Stimulated activated CD4-positive, alpha-beta T cell treated with anti-CD3 and anti-CD28 coated beads, Interleukin-1b, Interleukin-23, amount 100 ng/mL, for 24 hours (primary cell): ENCODE measurements around the gene NOX4.
"Not testable (repeated sequence)": the region's sequence is repeated elsewhere in the genome, so short reads cannot be mapped to it uniquely, and the experiment has no call there.

Experiments
- DNase-seq, 4 experiments: peaks; one replicate each; pipeline ENCODE4 v3.0.0-alpha.2; 2020; ENCODE audit warnings: low read depth in 4 of 4, low spot score in 1 of 4

Gene NOX4

GRCh38 chr11:89382986-89383385, 108.2 kb downstream of the NOX4 start:
- DNase-seq = not testable (repeated sequence)

- no peak for DNase-seq
Measured at GRCh38 chr11:89381094-89381493, 110.1 kb downstream of the NOX4 start.

DNA sequence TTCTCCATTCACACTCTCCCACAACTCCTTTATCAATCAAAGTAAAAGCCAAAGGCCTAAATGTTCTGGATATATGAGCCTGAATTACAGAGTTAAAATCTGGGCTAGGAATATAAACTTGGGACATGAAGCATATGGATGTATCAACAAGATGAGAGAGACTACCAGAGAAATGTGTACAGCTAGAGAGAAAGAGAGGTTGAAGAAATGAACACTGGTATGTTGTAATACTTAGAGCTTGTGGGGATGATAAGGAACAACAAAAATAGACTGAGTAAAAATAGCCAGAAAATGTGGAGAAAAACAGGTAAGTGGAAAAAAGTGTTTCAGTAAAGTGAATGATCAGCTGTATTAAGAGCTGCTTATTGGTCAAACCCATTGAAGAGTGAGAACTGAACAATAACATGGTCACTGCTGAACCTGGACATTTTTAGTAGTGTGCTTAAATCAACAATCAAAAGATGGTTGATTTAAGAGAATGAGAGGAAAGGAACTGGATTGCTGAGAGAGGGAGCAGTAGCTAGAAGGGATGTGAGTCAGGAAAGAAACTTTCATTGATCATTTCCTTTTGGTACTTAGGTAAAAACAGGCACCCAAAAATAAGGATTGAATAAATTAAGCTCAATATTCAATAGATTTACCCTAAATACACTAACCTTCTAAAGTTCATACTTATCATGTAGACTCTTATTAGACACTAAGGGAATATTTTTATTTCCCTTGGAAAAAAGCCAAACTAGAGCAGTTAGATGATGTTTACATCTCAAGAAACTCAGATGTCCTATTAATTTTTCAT, 111.0 kb downstream of the NOX4 start:
- not testable (repeated sequence) for DNase-seq

GRCh38 chr11:89378986-89379385, 112.2 kb downstream of the NOX4 start:
- not testable (repeated sequence) for DNase-seq

DNA sequence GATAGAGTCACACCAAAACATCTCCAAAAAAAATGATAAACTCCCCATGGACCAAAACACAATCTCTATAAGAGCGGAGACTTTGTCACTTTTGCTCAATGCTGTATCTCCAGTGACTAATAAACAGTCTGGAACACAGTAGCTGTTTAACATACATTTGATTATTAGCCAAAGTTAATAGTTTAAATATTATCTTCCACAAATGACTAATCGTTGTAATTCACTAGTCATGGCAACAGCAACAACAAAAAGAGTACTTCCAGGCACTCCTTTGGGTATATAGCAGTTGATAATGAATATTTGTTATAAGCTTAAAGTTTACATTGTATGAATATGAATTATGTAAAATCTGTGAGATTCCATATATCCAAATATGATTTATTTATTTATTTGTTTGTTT, 121.8 kb downstream of the NOX4 start:
- DNase-seq = not testable (repeated sequence)

DNA sequence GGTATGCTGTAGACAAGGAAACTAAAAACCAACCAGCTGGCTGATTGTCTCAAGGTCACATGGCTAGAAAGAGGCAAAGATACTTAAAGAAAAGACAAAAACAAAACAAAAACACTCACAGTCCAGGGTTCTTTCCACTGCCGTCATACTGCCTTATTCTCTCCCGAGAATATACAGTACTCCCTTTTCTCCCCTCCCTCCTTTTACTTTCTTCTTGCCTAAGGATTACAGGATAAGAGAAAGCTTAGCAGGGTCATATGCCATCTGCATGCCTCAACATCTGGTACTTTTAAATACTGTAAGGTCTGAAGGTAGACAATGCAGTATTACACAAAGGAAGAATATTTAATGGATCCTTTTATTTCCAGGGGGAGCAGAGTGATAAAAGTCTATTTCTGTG, 126.3 kb downstream of the NOX4 start:
- DNase-seq = not testable (repeated sequence)

DNA sequence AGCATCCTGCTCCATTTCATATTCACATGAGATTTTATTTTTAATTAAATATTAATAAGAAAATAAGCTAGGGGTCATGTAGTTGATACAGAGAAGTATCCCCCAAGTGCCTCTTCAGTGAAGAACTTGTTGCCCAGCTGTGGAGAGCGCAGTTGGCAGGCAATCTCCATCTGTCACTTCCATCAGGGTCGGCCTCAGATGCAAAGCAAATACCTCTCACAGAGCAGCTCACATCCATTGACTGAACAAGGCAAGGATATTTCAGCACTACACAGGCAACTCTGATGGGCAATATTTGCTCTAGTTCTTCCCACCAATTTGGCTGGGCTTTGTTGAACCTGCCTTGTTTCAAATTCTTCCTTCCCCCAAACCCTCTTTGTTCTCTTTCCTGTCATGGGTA, 129.4 kb downstream of the NOX4 start:
- no peak for DNase-seq

DNA sequence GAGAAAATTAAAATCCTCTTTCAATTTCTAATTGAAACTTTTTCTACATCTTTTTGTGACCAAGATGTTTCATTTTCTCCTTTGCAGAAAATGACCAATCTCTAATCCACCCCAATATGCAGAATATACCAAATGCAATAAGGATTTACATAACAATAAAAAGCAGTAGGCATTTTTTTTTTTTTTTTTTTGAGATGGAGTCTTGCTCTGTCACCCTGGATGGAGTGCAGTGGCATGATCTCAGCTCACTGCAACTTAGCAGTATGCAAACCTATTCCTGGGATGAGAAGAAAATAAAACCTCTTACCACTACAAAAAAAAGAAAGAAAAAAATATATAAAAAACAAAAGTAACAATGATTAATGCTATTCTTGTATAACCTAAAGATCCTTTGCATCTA, 132.0 kb downstream of the NOX4 start:
- not testable (repeated sequence) for DNase-seq

GRCh38 chr11:89358761-89359160, 132.4 kb downstream of the NOX4 start:
- no peak for DNase-seq

GRCh38 chr11:89355646-89356045, 135.5 kb downstream of the NOX4 start:
- no peak for DNase-seq

- not testable (repeated sequence) for DNase-seq
Measured at GRCh38 chr11:89354513-89354912, 136.7 kb downstream of the NOX4 start.

GRCh38 chr11:89347071-89347470, 144.1 kb downstream of the NOX4 start:
- no peak for DNase-seq

GRCh38 chr11:89346601-89347000, 144.6 kb downstream of the NOX4 start:
- DNase-seq = no peak

DNA sequence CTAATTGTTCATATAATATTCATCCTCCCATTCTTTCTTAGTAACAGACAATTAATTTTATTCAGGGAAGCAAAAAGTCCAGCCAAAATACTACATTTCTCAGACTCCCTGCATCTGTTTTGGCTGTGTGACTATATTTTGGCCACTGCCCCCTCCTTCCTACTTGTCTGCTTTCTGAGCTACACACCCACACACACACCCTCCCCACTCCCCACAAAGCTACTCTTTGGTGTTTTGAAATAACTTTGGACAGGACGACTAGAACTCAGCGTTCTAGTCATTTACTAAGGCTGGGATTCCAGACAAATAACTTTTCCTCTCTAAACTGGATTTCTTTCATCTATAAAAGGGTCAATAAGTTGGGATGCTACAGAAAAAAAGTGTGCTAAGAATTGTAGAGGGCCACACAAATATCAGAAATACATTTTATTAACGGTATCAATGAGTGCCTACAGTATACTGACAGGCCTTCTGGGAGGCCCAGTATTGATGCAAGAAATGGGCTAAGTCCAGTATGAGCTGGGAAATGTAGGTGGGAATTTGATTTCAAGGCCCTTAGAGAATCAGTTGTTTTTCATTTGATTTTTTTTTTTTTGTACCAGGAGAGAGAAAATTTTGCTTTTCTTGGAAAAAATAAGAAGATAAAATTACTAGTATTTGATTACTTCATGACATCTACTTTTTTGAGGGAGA, 148.1 kb downstream of the NOX4 start:
- DNase-seq = not testable (repeated sequence)

GRCh38 chr11:89340450-89340849, 150.7 kb downstream of the NOX4 start:
- not testable (repeated sequence) for DNase-seq

- not testable (repeated sequence) for DNase-seq
Measured at GRCh38 chr11:89338073-89338472, 153.1 kb downstream of the NOX4 start.

DNA sequence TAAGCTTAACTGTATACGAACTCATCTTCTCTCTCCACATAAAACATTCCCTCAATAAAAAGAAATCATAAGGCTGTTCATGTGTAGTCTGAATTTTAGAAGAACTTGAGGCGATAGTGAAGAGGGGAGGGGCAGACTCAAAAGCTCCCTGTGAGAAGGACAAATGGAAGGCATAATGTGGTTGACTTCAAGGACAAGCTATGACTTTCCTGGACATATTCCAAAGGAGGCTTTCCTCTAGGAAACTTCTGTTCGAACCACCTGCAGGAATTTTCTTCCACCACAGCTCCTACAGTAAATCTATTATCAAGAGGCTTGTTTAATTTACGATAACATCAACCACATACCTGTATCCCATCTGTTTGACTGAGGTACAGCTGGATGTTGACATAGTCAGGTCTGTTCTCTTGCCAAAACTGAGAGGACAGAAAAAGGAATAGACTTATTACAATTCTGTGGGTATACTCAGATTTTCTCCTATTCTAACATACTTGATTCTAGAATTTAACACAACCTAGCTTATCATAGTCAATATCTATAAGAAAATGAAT, 154.0 kb downstream of the NOX4 start:
- DNase-seq = not testable (repeated sequence)

DNA sequence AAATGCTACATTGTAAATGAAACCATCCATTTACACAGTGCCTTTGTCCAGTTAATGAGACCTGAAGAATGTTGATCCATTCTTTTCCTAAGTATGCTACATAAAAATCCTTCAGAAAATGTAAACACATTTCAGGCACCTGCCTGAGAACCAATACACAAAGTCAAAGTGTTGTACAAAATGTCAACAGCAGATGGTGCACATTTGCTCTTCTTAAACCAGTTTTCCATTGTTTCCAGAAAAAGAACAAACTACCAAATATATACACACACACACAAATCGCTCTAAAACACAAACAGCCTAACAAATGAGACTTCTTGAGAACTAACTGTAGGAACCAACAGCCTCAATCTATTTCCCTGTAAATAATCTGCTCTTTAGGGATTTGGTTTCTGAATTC, 157.5 kb downstream of the NOX4 start:
- not testable (repeated sequence) for DNase-seq

GRCh38 chr11:89331940-89332339, 159.2 kb downstream of the NOX4 start:
- not testable (repeated sequence) for DNase-seq

- DNase-seq = no peak
Measured at GRCh38 chr11:89327885-89328284, 163.3 kb downstream of the NOX4 start.

DNA sequence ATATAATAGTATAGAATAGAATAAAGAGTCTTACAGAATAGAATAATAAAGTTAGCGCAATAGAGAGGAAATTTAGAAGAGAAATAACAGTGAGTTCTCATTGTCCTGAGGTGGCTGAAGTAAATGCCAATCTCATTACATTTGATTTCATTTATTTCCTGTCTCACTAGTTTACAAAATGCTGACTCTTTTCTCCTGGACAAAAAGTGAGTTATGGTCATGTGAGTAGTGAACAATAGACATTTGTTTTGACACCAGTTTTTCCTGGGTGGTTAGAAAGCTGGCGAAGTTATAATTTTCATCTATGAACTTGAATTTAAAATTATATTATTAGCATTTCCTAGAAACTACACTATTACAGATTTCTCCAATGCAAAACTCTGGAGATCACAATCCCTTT, 169.8 kb downstream of the NOX4 start:
- DNase-seq = no peak

GRCh38 chr11:89310607-89311006, 180.6 kb downstream of the NOX4 start:
- not testable (repeated sequence) for DNase-seq
